Lung (tissue), 12 donors: Measurements from ENCODE around the gene PTPRN2. TPM values are rescaled to one million over a fixed set of nuclear protein-coding genes. Genes with fewer than 3 reads are reported as not detected.

Experiments used
- ATAC-seq: fragments of 200-7000 bp; cut with Tn5 transposase; one replicate; pipeline ENCODE4 v1.9.1; 2020; ENCODE audit warnings: moderate number of reproducible peaks; ENCODE audit not compliant: insufficient read depth, low FRiP score
- DNase-seq, 3 donors: peaks; one replicate each; pipeline ENCODE4 v3.0.0-alpha.2; 2013 to 2017
- H3K27ac ChIP-seq, 2 donors: one replicate each; pipeline ENCODE4 v1.5.1; 2013; ENCODE audit warnings: mild to moderate bottlenecking in 2 of 2, moderate library complexity in 2 of 2, control low read depth in 1 of 2, inconsistent platforms in 1 of 2, low read depth in 1 of 2, low read length in 1 of 2
- H3K27me3 ChIP-seq, 3 donors: one replicate each; pipeline ENCODE4 v1.5.1; 2013; ENCODE audit warnings: low read length in 2 of 3; ENCODE audit not compliant: control insufficient read depth in 3 of 3, insufficient read depth in 3 of 3
- H3K36me3 ChIP-seq, 4 donors: one replicate each; pipeline ENCODE4 v1.5.1; 2013; ENCODE audit warnings: low read length in 4 of 4, mild to moderate bottlenecking in 1 of 4, moderate library complexity in 1 of 4; ENCODE audit not compliant: control insufficient read depth in 4 of 4, insufficient read depth in 4 of 4
- H3K4me1 ChIP-seq, 5 donors: one replicate each; pipeline ENCODE4 v1.5.1; 2013; ENCODE audit warnings: low read length in 5 of 5, mild to moderate bottlenecking in 2 of 5, moderate library complexity in 1 of 5; ENCODE audit not compliant: control insufficient read depth in 5 of 5, insufficient read depth in 5 of 5
- H3K4me3 ChIP-seq: one replicate; pipeline ENCODE4 v1.5.1; 2013; ENCODE audit warnings: mild to moderate bottlenecking, control low read depth, moderate library complexity
- H3K9ac ChIP-seq, 2 donors: one replicate each; pipeline ENCODE4 v1.5.1; 2013; ENCODE audit warnings: low read length in 2 of 2, control low read depth in 1 of 2; ENCODE audit not compliant: insufficient read depth in 1 of 2
- H3K9me3 ChIP-seq, 4 donors: one replicate each; pipeline ENCODE4 v1.5.1; 2013; ENCODE audit warnings: low read length in 3 of 4, mild to moderate bottlenecking in 1 of 4, moderate library complexity in 1 of 4; ENCODE audit not compliant: control insufficient read depth in 4 of 4, insufficient read depth in 3 of 4
- CTCF ChIP-seq: IDR thresholded peaks from 2 replicates; pipeline ENCODE4 v1.5.1; 2012; ENCODE audit warnings: mild to moderate bottlenecking; ENCODE audit errors: control extremely low read depth, extremely low read depth
- WGBS, 2 donors: extraction: QIAGEN DNeasy Blood & Tissue Kit; methylation state at CpG; one replicate each; pipeline ENCODE4 v1.1.7; 2013; 5-methylcytosine and 5-hydroxymethylcytosine counted together
- polyA plus RNA-seq, 2 donors: library from polyadenylated mRNA; stranded (reverse); fragments of 200-250 nt; gene quantifications; one replicate each; pipeline ENCODE4 v1.2.1, GENCODE V29; 2013
- total RNA-seq, 2 donors: library from RNA; depleted of rRNA in 1 of 2; stranded (reverse); fragments of >200 nt in 1 of 2; gene quantifications; one replicate each; pipeline ENCODE4 v1.2.1, GENCODE V29; 2014 to 2021
- donor health status: control.
- donor health status: control.
- donor health status: Bipolar disorder and iron deficiency.
- donor health status: healthy.
- donor health status: DM: yes; HTN: yes; CAD: no.

The PTPRN2 gene
- total and polyA plus RNA-seq, 4 donors: 2.1 to 7.4 (median 4.4) TPM

DNA sequence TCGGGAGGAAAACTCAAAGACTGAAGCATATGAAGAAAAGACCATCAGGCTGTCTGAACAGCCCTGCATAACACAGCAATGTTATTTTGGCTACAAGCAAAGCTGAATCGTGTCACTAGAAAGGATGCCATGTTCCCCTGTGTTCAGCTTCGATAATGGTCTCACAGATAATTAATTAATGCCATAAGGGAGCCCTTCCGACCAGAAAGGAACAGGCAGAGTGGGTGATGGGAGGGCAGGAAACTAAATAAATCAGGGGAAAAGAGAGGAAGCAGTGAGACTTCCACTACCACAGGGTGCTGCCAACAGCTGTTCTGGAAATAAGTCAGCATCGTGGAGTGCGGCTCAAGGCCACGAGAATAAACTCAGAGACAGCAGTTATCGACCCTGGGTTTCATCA is 3.2 kb downstream of the PTPRN2 start:
- TF ChIP-seq CTCF: no peak
- no peak overlapping the region for H3K9ac ChIP-seq
- no peak overlapping the region for H3K27ac ChIP-seq
- DNase-seq: no peak
- H3K9me3 ChIP-seq: peaks cover 0 to 10% (median 5%) of the 10 kb centered on the region in 4 donors
- no peak for ATAC-seq
- H3K27me3 ChIP-seq: peaks cover 8 to 32% (median 23%) of the 10 kb centered on the region in 3 donors
- no peak overlapping the region for H3K4me3 ChIP-seq
- WGBS, 2 donors: 49 to 69% methylated on average over 8 of the region's 8 CpGs
- peaks cover 0 to 12% (median 9%) of the 10 kb centered on the region in 5 donors for H3K4me1 ChIP-seq
- no peaks in the 10 kb centered on the region for H3K36me3 ChIP-seq

GRCh38 chr7:158583810-158584209 is 3.8 kb downstream of the PTPRN2 start:
- no peak for DNase-seq
- peaks cover 0 to 12% (median 9%) of the 10 kb centered on the region in 5 donors for H3K4me1 ChIP-seq
- WGBS, 2 donors: 58 to 75% methylated on average over 6 of the region's 6 CpGs
- H3K9ac ChIP-seq: no peak overlapping the region
- no peak overlapping the region for H3K4me3 ChIP-seq
- no peaks in the 10 kb centered on the region for H3K36me3 ChIP-seq
- H3K27ac ChIP-seq: no peak overlapping the region
- ATAC-seq: no peak
- peaks cover 8 to 29% (median 23%) of the 10 kb centered on the region in 3 donors for H3K27me3 ChIP-seq
- H3K9me3 ChIP-seq: peaks cover 0 to 13% (median 5%) of the 10 kb centered on the region in 4 donors
- TF ChIP-seq CTCF: no peak

DNA sequence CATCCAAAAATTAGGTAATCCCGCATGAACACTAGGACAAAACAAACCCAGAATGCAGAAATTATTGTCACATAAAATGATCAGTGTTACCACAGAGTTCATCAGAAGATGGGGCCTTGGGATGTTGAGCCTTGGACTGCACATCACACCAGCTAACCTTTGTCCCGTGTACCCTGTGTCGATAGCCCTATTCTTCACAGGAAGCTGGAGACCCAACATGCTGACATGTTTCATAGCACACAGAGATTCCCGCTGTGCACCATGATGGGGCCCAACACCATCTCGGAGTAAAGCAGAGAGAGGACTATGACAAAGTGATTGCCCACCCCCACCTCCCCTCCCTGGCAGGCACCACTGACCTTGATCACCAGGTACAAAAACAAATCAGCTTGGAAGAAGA is 4.5 kb downstream of the PTPRN2 start:
- DNase-seq (no peak), ATAC-seq (no peak)
- H3K36me3 ChIP-seq: no peaks in the 10 kb centered on the region
- H3K27ac ChIP-seq: no peak overlapping the region
- no peak overlapping the region for H3K9ac ChIP-seq
- WGBS, 2 donors: 88% methylated on average over 5 of the region's 5 CpGs
- no peak for TF ChIP-seq CTCF
- peaks cover 0 to 12% (median 9%) of the 10 kb centered on the region in 5 donors for H3K4me1 ChIP-seq
- H3K4me3 ChIP-seq: no peak overlapping the region
- H3K27me3 ChIP-seq: peaks cover 8 to 27% (median 23%) of the 10 kb centered on the region in 3 donors
- H3K9me3 ChIP-seq: peaks cover 0 to 13% (median 5%) of the 10 kb centered on the region in 4 donors

DNA sequence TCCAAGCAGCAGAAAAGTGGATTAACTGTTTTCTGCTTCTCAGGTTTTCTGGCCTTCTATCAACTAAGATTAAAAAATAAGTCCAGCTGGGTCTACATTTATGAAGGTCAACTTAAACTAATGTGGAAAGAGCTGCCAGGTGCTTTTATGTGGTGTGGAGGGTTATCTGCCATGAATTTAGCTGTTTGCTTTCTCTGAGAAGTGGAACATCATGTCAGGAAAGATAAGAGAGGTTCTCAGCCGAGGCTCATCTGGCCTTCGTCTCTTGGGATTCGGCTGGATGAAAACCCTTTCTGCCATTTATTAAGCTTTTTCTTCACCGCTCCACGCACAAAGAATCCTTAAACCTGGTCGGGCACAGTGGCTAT is 5.5 kb downstream of the PTPRN2 start:
- no peak overlapping the region for H3K27ac ChIP-seq
- WGBS, 2 donors: 64 to 78% methylated on average over 6 of the region's 6 CpGs

More for the DNA sequence above, 5.5 kb downstream of the PTPRN2 start:
- no peak overlapping the region for H3K9ac ChIP-seq
- H3K9me3 ChIP-seq: peaks cover 0 to 13% (median 5%) of the 10 kb centered on the region in 4 donors
- H3K36me3 ChIP-seq: no peaks in the 10 kb centered on the region
- no peak overlapping the region for H3K4me3 ChIP-seq
- H3K27me3 ChIP-seq: peaks cover 8 to 27% (median 23%) of the 10 kb centered on the region in 3 donors
- no peak for ATAC-seq
- no peak for TF ChIP-seq CTCF
- H3K4me1 ChIP-seq: peaks cover 0 to 9% (median 8%) of the 10 kb centered on the region in 5 donors
- no peak for DNase-seq
